GM19467 (cell line): Measurements from ENCODE around the gene ZSCAN29.
"Not testable (repeated sequence)": the region's sequence is repeated elsewhere in the genome, so short reads cannot be mapped to it uniquely, and the experiment has no call there.

Source experiments
- ATAC-seq: cut with Tn5 transposase; IDR thresholded peaks from one replicate; pipeline ENCODE4 v1.9.1; 2021; ENCODE audit warnings: mild to moderate bottlenecking, moderate library complexity; ENCODE audit not compliant: unreplicated experiment

The ZSCAN29 gene

DNA sequence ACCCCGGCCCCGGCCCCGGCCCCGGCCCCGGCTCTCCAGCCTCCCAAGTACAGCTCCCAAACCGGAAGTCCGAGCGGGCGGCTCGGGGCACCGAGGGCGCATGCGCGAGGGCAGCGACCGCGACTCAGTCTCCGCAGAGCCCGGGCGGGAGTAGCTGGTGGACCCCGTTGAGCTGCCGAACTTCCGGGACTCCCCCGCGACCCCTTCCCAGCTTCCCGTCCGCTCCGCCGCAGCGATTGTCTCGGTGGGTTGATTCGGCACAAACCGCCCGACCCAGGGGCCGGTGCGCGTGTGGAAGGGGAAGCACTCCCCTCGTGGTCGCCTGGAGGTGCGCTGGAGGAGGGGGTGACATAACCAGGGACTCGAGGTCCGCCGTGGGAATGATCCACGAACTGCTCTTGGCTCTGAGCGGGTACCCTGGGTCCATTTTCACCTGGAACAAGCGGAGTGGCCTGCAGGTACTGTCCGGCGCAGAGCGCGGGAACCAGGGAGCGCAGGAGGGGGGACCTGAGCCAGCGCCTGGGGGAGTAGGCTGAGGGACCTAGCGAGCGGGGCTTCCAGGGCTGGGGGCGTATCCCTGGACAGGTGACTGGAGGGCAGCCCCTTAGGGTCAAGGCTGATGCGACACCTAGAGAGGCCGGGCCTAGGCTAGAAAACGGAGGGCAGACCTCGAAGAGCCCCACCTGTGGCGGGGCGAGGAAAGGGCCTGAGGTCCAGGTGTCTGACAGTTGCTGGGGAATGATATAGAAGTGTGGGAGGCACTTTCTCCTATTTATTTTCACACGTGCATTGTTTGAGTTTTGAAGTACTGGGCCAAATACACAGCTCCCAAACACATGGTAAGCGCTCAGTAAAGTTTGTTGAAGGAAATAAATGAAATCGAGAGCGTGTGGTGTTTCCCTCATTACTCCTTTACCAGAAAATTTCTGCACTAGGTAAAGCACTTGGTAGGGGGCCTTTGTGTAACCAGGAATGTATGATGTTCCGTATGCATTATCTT, at the start of gene ZSCAN29, which contains the start of gene TUBGCP4:
Gene ZSCAN29 (minus strand): TSS at position 69 of the 1,000 bp plus-strand sequence. CDS start 1,130 bp downstream, outside the sequence.
Gene TUBGCP4 (plus strand): TSS at position 127 of the 1,000 bp plus-strand sequence. CDS start 254 bp downstream, at position 381.
- ATAC-seq = peak; percentile 71

DNA sequence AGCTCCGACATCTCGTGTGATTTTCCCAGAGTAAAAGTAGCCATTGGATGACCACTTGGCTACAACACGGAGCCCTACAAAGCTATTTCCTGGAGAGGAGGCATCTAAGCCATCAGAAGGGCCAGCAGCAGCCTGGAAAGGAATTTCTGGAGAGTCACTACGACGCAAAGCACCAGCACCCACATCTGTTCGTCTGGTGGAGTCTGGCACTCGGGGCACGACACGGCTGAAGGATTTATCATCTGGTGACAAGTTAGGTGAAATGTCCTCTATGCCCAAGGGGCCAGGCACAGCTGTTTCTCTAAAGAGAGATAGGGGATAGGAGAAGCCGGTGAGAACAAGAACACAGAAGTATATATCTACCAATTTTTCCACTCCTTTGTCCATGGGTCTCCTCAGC, 49.6 kb upstream of the ZSCAN29 start:
- no peak for ATAC-seq

DNA sequence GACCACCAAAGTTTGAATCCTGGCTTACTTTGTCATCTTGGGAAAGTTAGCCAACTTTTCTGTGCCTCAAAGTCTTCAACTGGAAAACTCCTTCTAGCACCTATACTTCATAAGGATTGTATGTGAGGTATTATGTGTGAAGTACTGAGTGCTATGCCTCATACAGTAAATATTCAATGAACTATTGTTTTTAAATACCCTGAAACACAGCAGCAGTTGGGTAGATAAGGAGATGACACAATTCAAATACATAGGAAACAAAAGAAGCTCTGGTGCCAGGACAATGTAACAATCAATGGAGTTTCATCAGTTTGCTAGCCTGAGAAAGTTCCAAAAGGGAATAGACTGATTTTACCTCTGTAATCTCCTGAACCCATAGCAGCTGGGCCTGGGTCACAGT, 43.4 kb upstream of the ZSCAN29 start:
- ATAC-seq = no peak

DNA sequence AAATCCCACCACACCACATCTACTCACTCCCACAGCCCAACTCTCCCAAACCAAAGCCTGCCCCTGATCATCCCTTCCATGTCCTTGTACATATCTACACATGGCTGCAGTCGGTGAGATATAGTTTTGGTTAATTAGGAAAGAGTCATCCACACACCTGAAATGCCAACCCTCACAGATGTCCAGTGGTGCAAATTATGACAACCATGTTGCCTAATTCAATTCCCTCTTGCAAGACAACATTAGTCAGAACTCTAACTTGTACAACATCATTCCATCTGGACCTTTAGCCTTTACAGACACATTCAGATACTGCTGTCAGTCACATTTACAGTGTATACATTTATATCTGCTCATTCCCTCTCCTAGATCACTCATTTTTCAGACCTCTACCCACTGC, 41.3 kb upstream of the ZSCAN29 start:
- ATAC-seq = no peak

DNA sequence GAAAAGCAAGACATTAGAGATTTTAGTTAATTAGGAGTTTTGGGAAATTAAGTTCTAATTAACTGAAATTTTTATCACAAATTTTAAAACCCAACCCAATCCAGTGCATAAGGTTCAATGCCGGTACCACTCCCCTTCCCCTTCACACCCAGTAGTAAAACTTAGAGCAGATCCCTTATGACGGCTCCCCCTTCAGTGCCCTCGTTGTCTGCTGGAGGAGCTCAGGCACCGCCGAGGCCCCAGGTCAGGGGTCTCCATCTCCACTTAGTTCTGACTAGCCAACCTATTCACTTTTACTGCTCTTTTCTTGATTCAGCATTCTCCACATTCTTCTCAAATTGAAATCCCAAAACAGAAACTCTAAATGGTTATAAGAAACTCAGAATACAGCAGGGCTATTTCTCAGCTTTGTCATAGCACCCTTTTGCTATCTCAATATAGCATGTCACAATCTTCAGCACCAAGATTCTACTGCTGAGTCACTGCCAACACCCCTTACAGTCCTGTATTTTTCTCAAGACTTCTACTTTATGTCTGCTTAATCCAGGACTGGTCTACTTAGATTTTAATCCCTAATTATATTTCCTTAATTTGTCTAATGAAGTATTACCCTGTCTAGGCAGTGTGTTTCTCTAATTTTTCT, 39.9 kb upstream of the ZSCAN29 start:
- ATAC-seq = no peak

DNA sequence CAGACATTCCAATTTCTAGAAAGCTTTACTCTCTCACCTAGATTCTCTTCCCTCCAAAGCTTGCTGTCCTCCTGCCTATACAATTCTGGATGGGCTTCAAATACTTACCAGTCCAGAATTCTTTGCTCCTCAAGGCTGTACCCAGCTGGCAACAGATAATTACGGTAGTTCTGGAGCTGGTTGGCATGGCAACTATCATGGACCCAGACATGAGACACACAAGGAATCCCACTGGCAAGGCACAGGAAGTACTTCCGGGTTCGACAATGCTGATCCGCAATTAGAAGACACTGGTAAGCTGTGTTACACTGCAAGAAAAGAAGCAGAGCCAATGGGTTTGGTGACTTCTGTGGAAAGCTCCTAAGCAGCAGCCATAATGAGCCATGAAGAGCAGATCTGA, 37.9 kb upstream of the ZSCAN29 start:
- ATAC-seq = no peak

DNA sequence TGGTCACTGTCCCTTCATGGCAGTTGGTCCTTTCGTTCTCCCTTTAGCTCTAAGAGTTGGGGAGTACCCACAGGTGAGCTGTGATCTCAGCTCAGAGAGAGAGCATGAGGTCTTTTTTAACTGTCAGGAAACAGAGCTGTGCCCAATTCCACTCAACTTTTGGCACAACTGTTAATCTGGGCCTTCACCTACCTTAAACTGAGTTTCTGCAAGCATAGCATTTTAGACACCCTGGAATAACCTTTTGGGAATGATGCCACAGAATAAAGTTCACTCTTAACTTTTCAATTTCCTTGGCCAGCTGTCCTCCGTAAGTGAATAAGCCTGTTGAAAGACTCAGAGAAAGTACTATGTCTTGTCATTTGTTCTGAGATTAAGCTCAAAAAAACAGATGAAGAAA, 36.0 kb upstream of the ZSCAN29 start:
- no peak for ATAC-seq

DNA sequence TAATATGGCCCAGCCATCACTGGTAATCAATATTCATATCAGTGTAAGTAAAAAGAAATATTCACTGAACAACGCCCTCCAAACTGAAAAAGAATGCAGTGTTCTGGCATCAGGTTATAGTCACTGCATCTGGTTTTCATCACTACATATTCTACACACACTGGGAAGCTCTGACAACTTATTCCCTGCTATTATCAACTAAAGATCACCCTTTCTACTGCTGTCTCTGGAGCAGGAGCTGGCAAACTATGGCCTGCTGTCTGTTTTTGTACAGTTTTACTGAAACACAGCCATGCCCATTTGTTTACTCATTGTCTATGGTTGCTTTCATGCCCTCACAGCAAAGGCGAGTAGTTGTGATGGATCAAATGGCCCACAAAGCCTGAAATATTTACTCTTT, 35.3 kb upstream of the ZSCAN29 start:
- no peak for ATAC-seq

DNA sequence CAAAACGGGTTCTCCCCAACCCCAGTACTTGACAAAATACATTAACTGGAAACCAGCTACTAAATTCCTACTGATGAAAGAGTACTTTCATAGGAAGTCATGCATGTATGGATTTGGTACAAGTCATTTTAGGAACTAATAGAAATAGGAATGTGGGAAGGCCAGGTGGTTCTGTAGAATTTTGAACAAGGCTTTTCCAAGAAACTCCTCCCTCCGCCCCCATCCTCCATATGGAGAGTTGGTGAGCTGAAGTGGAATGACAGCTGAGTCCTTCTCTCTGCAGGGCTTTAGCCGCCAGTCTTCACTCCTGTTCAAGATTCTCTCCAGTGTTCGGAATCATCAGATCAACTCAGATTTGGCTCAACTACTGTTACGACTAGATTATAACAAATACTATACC, 33.3 kb upstream of the ZSCAN29 start:
- no peak for ATAC-seq

DNA sequence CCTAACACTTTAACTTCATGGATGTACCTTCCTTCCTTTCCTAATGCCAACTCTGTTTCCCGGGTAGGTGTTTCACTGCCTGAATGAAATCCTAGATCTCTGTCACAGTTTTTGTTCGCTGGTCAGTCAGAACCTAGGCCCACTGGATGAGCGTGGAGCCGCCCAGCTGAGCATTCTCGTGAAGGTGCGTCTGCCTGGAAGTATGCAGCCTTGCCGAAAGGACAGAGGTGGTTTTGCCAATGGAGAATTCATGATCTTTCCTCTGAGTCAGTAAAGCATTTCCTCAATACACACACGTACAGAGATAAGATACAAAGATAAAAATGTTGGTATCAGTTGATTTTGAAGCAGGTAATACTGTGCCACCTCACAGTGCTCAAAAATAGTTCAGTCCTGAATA, 32.8 kb upstream of the ZSCAN29 start:
- no peak for ATAC-seq

DNA sequence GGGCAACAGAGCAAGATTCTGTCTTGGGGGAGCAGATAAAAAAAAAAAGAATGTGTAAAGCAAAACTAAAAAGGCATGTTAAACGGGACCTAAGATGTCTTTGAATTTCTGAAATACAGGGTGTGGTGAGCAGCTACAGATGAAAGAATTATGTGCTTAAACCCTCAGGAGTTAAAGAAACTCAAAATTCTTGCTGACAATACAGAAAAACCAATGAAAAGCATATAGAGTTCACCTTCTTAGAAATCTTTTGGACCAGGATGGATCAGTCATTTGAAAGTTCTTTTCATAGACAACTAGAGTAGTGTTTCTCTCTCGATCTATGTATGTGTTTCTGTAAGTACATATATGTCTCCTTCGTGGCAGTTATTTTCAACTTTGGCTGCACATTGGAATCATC, 31.4 kb upstream of the ZSCAN29 start:
- no peak for ATAC-seq

DNA sequence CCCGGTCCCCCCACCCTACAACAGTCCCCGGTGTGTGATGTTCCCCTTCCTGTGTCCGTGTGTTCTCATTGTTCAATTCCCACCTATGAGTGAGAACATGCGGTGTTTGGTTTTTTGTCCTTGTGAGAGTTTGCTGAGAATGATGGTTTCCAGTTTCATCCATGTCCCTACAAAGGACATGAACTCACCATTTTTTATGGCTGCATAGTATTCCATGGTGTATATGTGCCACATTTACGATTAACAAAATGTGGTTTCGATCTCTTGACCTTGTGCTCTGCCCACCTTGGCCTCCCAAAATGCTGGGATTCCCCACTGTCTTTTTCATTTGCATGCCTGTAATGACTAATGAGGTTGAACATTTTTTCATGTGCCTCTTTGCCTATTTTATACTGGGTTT, 22.7 kb upstream of the ZSCAN29 start:
- not testable (repeated sequence) for ATAC-seq

DNA sequence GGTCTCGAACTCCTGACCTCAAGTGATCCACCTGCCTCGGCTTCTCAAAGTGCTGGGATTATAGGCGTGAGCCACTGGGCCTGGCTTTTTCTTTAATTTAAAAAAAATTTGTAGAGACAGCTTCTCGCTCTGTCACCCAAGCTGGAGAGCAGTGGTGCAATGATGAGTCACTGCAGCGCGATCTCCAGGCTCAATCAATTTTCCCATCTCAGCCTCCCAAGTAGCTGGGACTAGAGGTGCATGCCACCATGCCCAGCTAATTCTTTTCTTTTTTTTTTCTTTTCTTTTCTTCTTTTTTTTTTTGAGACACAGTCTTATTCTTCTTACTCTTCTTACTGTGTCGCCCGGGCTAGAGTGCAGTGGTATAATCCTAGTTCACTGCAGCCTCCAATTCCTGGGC, 19.9 kb upstream of the ZSCAN29 start:
- ATAC-seq = no peak

DNA sequence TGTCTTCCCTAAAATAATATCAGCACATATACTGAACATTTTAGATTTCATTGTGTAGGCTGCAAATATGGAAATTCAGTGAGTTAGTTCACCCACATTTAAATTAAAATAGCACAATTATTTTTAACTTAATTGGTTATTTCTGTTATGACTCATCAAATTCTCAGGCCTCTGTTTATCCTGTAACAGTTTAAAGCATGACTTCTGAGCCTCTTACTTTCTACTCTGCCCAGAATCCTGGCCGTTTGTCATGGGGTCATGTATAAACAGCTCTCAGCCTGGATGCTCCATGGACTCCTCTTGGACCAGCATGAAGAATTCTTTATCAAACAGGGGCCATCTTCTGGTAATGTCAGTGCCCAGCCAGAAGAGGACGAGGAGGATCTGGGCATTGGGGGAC, 12.2 kb upstream of the ZSCAN29 start:
- no peak for ATAC-seq

DNA sequence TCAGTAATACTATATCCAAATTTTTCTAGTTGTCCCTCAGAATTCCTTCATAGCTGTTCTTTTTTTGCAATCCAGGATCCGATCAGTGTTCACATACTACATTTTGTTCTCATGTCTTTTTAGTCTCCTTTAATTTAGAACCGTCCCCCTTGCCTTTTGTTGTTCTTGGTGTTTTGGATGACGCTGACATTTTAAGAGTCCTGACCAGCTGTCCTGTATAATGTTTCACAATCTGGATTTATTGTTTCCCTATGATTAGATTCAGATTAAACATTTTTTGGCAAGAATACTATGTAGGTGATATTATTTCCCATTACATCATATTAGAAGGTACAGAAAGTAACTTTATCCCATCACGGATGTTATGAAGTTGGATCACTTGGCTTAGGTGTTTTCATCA, 11.5 kb upstream of the ZSCAN29 start:
- no peak for ATAC-seq

DNA sequence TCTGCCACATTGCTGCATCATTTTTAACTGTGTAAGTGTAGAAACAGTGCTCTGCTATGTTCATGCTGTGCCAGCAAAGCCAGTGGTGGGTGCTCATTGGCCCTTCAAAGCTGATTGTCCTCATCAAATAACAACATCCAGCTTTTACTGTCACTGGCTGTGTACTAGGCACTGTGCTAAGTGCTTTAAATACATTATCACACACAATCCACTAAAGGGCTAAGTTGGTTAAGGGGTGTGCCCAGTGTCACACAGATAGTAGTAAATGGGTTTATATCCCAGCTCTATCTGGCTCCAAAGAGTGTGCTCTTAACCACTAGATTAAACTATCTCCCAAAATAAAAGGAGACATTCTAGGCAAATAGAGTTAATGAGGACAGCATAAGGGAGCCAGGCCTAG, 7.8 kb upstream of the ZSCAN29 start:
- ATAC-seq = no peak

DNA sequence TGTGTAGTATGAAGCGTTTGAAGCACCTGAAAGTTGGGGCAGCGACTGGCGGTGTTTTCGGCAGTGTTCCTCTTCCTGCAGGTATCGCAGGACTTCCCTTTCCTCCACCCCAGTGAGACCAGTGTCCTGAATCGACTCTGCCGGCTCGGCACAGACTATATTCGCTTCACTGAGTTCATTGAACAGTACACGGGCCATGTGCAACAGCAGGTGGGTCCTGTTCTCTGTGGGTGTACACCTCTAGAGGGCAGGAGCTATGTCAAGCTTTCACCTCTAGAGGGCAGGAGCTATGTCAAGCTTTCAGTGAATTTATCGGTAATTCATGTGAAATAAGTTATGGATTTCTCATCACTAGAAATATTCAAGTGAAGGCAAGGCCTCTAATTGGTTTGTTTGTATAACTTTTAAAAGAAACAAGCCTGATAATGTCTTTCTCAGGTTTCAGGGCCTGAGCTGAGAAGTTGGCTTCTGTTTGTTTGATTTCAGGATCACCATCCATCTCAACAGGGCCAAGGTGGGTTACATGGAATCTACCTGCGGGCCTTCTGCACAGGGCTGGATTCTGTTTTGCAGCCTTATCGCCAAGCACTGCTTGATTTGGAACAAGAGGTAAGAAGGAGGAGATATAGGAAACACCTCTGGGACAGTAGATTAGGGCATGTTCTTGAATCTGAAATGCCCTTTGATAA, 5.3 kb upstream of the ZSCAN29 start:
- no peak for ATAC-seq

DNA sequence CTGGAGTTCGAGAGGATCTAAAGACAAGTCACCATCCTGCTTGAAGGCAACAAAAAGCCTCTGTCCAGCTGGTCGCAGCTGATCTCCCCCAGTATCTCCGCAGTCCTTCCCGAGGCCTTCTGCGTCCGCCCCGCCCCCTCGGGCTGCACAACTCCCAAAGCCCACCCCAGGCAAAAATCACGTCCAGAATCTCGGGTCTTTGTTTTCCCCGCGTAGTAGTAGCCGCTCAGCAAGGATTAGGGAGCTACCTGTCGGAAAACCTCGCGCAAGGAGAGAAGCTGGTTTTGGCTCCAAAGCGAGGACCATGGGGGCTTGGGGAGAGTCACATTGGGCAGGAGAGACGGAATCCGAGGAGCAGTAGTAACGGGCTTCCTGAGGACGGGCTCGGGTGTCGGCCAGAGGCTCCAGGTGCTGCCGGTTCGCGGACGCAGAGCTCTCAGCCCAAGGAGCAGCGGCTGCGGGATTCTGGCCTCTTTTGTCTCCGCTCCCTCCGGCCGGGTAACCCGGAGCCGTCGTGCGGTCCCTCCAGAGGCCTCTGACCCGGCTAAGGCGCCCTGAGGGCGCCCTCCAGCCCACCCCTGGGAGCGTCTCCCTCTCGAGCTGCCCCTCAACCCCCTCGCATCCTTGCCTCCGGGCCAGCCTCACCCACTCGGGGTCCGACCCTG, 401 bp downstream of the ZSCAN29 start:
- ATAC-seq = peak; percentile 31

DNA sequence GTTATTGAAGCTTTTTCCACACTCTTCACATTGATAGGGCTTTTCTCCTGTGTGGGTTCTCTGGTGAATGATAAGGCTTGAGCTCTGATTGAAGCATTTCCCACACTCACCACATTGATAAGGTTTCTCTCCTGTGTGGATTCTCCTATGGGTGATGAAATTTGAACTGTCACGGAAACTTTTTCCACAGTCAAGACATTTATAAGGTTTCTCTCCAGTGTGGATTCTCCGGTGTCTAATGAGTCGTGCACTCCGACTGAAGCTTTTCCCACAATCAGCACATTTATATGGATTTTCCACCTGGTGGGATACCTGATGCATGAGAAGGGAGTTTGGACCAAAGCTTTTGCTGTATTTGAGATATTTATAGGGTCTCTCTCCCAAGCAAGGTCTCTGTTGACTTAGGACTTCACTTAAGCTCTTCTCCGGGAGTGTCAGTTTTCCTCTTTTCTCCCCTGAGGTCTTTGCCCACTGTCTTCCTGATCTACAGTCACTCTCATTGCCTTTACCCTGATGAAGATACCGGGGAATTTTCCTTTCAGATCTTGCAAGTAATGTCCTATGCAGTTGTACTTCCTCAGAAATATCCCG, 9.4 kb downstream of the ZSCAN29 start:
- no peak for ATAC-seq

DNA sequence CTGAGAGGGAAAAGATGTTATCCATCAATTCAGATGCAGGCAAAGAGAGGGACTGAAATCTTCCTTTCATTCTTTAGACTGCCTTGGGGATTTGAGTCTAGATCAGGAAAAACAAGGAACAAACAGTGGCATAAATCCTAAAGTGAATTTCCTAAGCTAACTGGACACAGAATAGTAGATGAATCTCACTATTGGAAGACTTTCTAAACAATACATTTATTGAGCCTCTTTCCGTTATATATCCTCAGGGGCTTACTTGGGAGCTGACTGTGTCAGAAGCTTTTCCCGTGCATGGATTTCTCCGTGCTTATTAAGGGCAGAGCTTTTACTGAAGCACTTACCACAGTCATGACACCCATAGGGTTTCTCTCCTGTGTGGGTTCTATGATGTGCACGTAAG, 10.0 kb downstream of the ZSCAN29 start:
- no peak for ATAC-seq
